Right lobe of liver (tissue), 4 donors: Measurements from ENCODE around the gene XCL1.

ENCODE experiments used
- CTCF ChIP-seq, 4 donors: fragments of 200-600 bp in 3 of 4; fragments of 450-650 bp in 1 of 4; IDR thresholded peaks; one replicate each; pipeline versions ENCODE4 v1.5.1 to v1.8.0; 2016 to 2022; ENCODE audit warnings: antibody characterized with exemption in 4 of 4, mild to moderate bottlenecking in 2 of 4
- POLR2A ChIP-seq: fragments of 450-650 bp; IDR thresholded peaks from one replicate; pipeline ENCODE4 v1.6.1; 2017; ENCODE audit warnings: antibody characterized with exemption, mild to moderate bottlenecking
- donor health status: DM: no; HTN: no; CAD: no.
- donor health status: DM: no; HTN: no; CAD: no.
- donor health status: DM: no; HTN: yes; CAD: no.

GRCh38 chr1:168560370-168560769, 16.0 kb upstream of the XCL1 start:
- TF ChIP-seq CTCF (IDR thresholded peaks at IDR 0.05) (no peak), POLR2A (no peak)
